ENCODE data around the gene FBXO45. TPM values are rescaled to one million over a fixed set of nuclear protein-coding genes. Genes with fewer than 3 reads are reported as not detected.

The FBXO45 gene
- total RNA-seq, 1 experiment from 2014 or later = 23.2 TPM

DNA sequence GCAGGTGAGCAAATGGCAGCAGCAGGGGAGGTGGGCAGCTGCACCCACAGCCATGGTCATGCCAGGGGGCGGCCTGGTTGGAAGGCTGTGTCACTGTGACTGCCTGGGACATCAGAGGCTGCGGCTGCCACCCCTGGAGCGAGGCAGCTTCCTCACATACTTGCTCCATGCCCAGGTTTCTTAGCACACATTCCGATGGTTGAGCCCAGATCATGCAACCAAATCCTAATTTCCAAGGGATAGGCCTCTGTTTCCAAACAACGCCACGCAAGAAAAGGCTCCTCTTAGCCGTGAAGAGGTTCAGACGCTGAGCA lies 59.4 kb downstream of the FBXO45 start:
- no peak overlapping the region for H3K4me2 ChIP-seq (ENCODE audit: low read length)
- no peak for ATAC-seq
- DNase-seq (ENCODE audit: low read depth, low spot score) = no peak
- H3K4me3 ChIP-seq (replicated peaks in 1 of 2; ENCODE audit: low read depth in 1 of 2, low read length in 2 of 2) = no peak overlapping the region
- H3K9ac ChIP-seq (ENCODE audit: low read length) = no peak overlapping the region
- H3K36me3 ChIP-seq (ENCODE audit: control insufficient read depth in 1 of 2, insufficient read depth in 2 of 2, low read length in 2 of 2) = no peaks in the 10 kb centered on the region
- H3K27me3 ChIP-seq (ENCODE audit: insufficient read depth, low read length) = no peaks in the 10 kb centered on the region
- no peaks in the 10 kb centered on the region for H4K20me1 ChIP-seq (ENCODE audit: insufficient read depth)
- no peak for TF ChIP-seq EZH2 (IDR thresholded peaks at IDR 0.05)
- TF ChIP-seq POLR2A (IDR thresholded peaks at IDR 0.05; ENCODE audit: borderline replicate concordance, extremely low read depth, insufficient read depth, insufficient read length) = no peak
- TF ChIP-seq SP1 (IDR thresholded peaks at IDR 0.05; ENCODE audit: low read depth) = no peak
- TF ChIP-seq EZH2phosphoT487 (IDR thresholded peaks at IDR 0.05; ENCODE audit: borderline replicate concordance) = no peak
- TF ChIP-seq CBX3 (IDR thresholded peaks at IDR 0.05; ENCODE audit: low read depth) = no peak
- TF ChIP-seq, protein P1, sequence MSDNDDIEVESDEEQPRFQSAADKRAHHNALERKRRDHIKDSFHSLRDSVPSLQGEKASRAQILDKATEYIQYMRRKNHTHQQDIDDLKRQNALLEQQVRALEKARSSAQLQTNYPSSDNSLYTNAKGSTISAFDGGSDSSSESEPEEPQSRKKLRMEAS (IDR thresholded peaks at IDR 0.05) = no peak
- TF ChIP-seq TCF7L2 (IDR thresholded peaks at IDR 0.05; ENCODE audit: borderline replicate concordance, extremely low read depth, insufficient read depth, insufficient read length) = no peak
- no peak for TF ChIP-seq SRF (IDR thresholded peaks at IDR 0.05; ENCODE audit: low read depth)
- TF ChIP-seq, protein P2, sequence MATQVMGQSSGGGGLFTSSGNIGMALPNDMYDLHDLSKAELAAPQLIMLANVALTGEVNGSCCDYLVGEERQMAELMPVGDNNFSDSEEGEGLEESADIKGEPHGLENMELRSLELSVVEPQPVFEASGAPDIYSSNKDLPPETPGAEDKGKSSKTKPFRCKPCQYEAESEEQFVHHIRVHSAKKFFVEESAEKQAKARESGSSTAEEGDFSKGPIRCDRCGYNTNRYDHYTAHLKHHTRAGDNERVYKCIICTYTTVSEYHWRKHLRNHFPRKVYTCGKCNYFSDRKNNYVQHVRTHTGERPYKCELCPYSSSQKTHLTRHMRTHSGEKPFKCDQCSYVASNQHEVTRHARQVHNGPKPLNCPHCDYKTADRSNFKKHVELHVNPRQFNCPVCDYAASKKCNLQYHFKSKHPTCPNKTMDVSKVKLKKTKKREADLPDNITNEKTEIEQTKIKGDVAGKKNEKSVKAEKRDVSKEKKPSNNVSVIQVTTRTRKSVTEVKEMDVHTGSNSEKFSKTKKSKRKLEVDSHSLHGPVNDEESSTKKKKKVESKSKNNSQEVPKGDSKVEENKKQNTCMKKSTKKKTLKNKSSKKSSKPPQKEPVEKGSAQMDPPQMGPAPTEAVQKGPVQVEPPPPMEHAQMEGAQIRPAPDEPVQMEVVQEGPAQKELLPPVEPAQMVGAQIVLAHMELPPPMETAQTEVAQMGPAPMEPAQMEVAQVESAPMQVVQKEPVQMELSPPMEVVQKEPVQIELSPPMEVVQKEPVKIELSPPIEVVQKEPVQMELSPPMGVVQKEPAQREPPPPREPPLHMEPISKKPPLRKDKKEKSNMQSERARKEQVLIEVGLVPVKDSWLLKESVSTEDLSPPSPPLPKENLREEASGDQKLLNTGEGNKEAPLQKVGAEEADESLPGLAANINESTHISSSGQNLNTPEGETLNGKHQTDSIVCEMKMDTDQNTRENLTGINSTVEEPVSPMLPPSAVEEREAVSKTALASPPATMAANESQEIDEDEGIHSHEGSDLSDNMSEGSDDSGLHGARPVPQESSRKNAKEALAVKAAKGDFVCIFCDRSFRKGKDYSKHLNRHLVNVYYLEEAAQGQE (IDR thresholded peaks at IDR 0.05; ENCODE audit: low read depth) = no peak
- TF ChIP-seq, protein P3, sequence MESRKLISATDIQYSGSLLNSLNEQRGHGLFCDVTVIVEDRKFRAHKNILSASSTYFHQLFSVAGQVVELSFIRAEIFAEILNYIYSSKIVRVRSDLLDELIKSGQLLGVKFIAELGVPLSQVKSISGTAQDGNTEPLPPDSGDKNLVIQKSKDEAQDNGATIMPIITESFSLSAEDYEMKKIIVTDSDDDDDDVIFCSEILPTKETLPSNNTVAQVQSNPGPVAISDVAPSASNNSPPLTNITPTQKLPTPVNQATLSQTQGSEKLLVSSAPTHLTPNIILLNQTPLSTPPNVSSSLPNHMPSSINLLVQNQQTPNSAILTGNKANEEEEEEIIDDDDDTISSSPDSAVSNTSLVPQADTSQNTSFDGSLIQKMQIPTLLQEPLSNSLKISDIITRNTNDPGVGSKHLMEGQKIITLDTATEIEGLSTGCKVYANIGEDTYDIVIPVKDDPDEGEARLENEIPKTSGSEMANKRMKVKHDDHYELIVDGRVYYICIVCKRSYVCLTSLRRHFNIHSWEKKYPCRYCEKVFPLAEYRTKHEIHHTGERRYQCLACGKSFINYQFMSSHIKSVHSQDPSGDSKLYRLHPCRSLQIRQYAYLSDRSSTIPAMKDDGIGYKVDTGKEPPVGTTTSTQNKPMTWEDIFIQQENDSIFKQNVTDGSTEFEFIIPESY (IDR thresholded peaks at IDR 0.05; ENCODE audit: extremely low read depth, insufficient replicate concordance, low read length) = no peak
- TF ChIP-seq YY1 (IDR thresholded peaks at IDR 0.05; ENCODE audit: extremely low read depth, insufficient replicate concordance, low read depth, low read length) = no peak
- no peak for TF ChIP-seq SIN3A (IDR thresholded peaks at IDR 0.05; ENCODE audit: low read depth)
- TF ChIP-seq ELF1 (IDR thresholded peaks at IDR 0.05; ENCODE audit: borderline replicate concordance, low read depth) = no peak
- TF ChIP-seq POLR2AphosphoS5 (IDR thresholded peaks at IDR 0.05; ENCODE audit: low read depth, low read length) = no peak
- TF ChIP-seq CTCF (IDR thresholded peaks at IDR 0.05 in 2 of 3, conservative IDR thresholded peaks at IDR 0.05 in 1 of 3; ENCODE audit: borderline replicate concordance in 1 of 3, insufficient read depth in 1 of 3, low read depth in 2 of 3, low read length in 2 of 3) = no peak
- H2AFZ ChIP-seq (ENCODE audit: low read depth, low read length, poor library complexity, severe bottlenecking) = no peak overlapping the region
- H3K4me1 ChIP-seq (ENCODE audit: control insufficient read depth in 1 of 2, insufficient read depth in 2 of 2, low read length in 2 of 2) = peaks cover 1 to 15% of the 10 kb centered on the region in 2 experiments; a peak in 2 of 4 replicates
- BruUV-seq (replicated peaks) = no TSS peak
- no peak overlapping the region for H3K27ac ChIP-seq (ENCODE audit: low read depth, low read length)
- H3K79me2 ChIP-seq (ENCODE audit: insufficient read depth, low read length) = no peaks in the 10 kb centered on the region
- intact Hi-C loops (cut with micrococcal nuclease) = no loop called here
- POLR2A ChIA-PET = no interaction called here
- H3K9me3 ChIP-seq (ENCODE audit: control insufficient read depth in 1 of 2, insufficient read depth in 1 of 2, low read depth in 1 of 2, low read length in 2 of 2) = no peaks in the 10 kb centered on the region
- H3K9me2 ChIP-seq (ENCODE audit: insufficient read depth) = no peaks in the 10 kb centered on the region
- RAD21 ChIA-PET (ENCODE audit: low non-redundant PET in 1 of 2, low total read pairs in 2 of 2, uncharacterized antibody in 2 of 2, unreplicated experiment in 2 of 2) = no interaction called here
- CTCF ChIA-PET = no interaction called here

All from HCT116 (cell line).